ENCODE measurements around the gene FHIT. TPM values are rescaled to one million over a fixed set of nuclear protein-coding genes. Genes with fewer than 3 reads are reported as not detected.
A peak's percentile ranks its signal among the peaks of the same experiment; 100 is the strongest.

The FHIT gene
- total RNA-seq, 4 donors from 2014 or later, result 0.72 to 5.2 (median 2.1) TPM

GRCh38 chr3:61252836-61253235, 1.6 kb upstream of the FHIT start:
- H3K4me1 ChIP-seq, result peaks cover 10 to 17% of the 10 kb centered on the region in 2 donors
- no peaks in the 10 kb centered on the region for H3K9me3 ChIP-seq
- no peaks in the 10 kb centered on the region for H3K27me3 ChIP-seq
- in situ Hi-C loops (cut with MboI; ENCODE audit: low sequenced_read_pairs in 4 of 4), result loop anchor here in 1 of 4 donors (25.0 kb wide), 1 partner anchor 284 kb away; no protein-coding TSS in a partner anchor
- intact Hi-C loops (cut with DNase I; ENCODE audit: low total_unique reads), result no loop called here
- ATAC-seq, result no peak
- DNase-seq, result no peak
- H3K27ac ChIP-seq, result no peak overlapping the region
- H3K4me3 ChIP-seq, result no peak overlapping the region
- no peaks in the 10 kb centered on the region for H3K36me3 ChIP-seq
- TF ChIP-seq CTCF (IDR thresholded peaks at IDR 0.05 in 4 of 5, conservative IDR thresholded peaks at IDR 0.05 in 1 of 5) (no peak), POLR2A (IDR thresholded peaks at IDR 0.05) (no peak)

- intact Hi-C loops (cut with DNase I; ENCODE audit: low total_unique reads) (loop anchor here (1.0 to 2.0 kb wide), 2 partner anchors 310 to 938 kb away; partner anchors contain the start of gene PTPRG), in situ Hi-C loops (cut with MboI; ENCODE audit: low sequenced_read_pairs in 4 of 4) (loop anchor here in 1 of 4 donors (25.0 kb wide), 1 partner anchor 287 kb away; no protein-coding TSS in a partner anchor)
- Histone ChIP-seq H3K4me3 (peak overlapping the region; percentile 75 to 97 (median 84)), H3K27me3 (no peaks in the 10 kb centered on the region), H3K9me3 (no peaks in the 10 kb centered on the region), H3K27ac (peak overlapping the region; percentile 86 to 96 (median 86)), H3K36me3 (no peaks in the 10 kb centered on the region), H3K4me1 (peaks cover 10 to 17% of the 10 kb centered on the region in 2 donors)
- DNase-seq (peak; percentile 13 to 33), ATAC-seq (peak; percentile 47 to 55)
- TF ChIP-seq CTCF (IDR thresholded peaks at IDR 0.05 in 4 of 5, conservative IDR thresholded peaks at IDR 0.05 in 1 of 5), result no peak
- TF ChIP-seq POLR2A (IDR thresholded peaks at IDR 0.05), result no peak
Measured at GRCh38 chr3:61250784-61251173, 473 bp downstream of the FHIT start.

GRCh38 chr3:61248496-61248895, 2.8 kb downstream of the FHIT start:
- no peak for ATAC-seq
- DNase-seq, result no peak
- intact Hi-C loops (cut with DNase I; ENCODE audit: low total_unique reads), result no loop called here
- in situ Hi-C loops (cut with MboI; ENCODE audit: low sequenced_read_pairs in 4 of 4), result no loop called here
- no peak overlapping the region for H3K27ac ChIP-seq
- H3K9me3 ChIP-seq, result no peaks in the 10 kb centered on the region
- no peaks in the 10 kb centered on the region for H3K36me3 ChIP-seq
- TF ChIP-seq CTCF (IDR thresholded peaks at IDR 0.05 in 4 of 5, conservative IDR thresholded peaks at IDR 0.05 in 1 of 5), result no peak
- no peak for TF ChIP-seq POLR2A (IDR thresholded peaks at IDR 0.05)
- no peak overlapping the region for H3K4me3 ChIP-seq
- H3K27me3 ChIP-seq, result no peaks in the 10 kb centered on the region
- H3K4me1 ChIP-seq, result peaks cover 10 to 17% of the 10 kb centered on the region in 2 donors

GRCh38 chr3:61247191-61247590, 4.1 kb downstream of the FHIT start:
- Histone ChIP-seq H3K36me3 (no peaks in the 10 kb centered on the region), H3K27me3 (no peaks in the 10 kb centered on the region), H3K9me3 (no peaks in the 10 kb centered on the region), H3K4me1 (peaks cover 6 to 13% of the 10 kb centered on the region in 2 donors), H3K27ac (no peak overlapping the region), H3K4me3 (no peak overlapping the region)
- no peak for TF ChIP-seq CTCF (IDR thresholded peaks at IDR 0.05 in 4 of 5, conservative IDR thresholded peaks at IDR 0.05 in 1 of 5)
- TF ChIP-seq POLR2A (IDR thresholded peaks at IDR 0.05), result no peak
- ATAC-seq (no peak), DNase-seq (no peak)
- intact Hi-C loops (cut with DNase I; ENCODE audit: low total_unique reads), result no loop called here
- in situ Hi-C loops (cut with MboI; ENCODE audit: low sequenced_read_pairs in 4 of 4), result no loop called here

GRCh38 chr3:61239871-61240270, 11.4 kb downstream of the FHIT start:
- H3K36me3 ChIP-seq, result no peaks in the 10 kb centered on the region
- intact Hi-C loops (cut with DNase I; ENCODE audit: low total_unique reads), result no loop called here
- H3K27me3 ChIP-seq, result no peaks in the 10 kb centered on the region
- DNase-seq (no peak), ATAC-seq (no peak)
- TF ChIP-seq POLR2A (IDR thresholded peaks at IDR 0.05) (no peak), CTCF (IDR thresholded peaks at IDR 0.05 in 4 of 5, conservative IDR thresholded peaks at IDR 0.05 in 1 of 5) (no peak)
- peaks cover 4 to 10% of the 10 kb centered on the region in 2 donors for H3K4me1 ChIP-seq
- H3K27ac ChIP-seq, result no peak overlapping the region
- in situ Hi-C loops (cut with MboI; ENCODE audit: low sequenced_read_pairs in 4 of 4), result no loop called here
- H3K9me3 ChIP-seq, result no peaks in the 10 kb centered on the region
- H3K4me3 ChIP-seq, result no peak overlapping the region
